Smooth muscle cell (in vitro differentiated cells): ENCODE data around the gene PON2. TPM values are rescaled to one million over a fixed set of nuclear protein-coding genes. Genes with fewer than 3 reads are reported as not detected.

Experiments used
- DNase-seq: peaks from one replicate; lab custom pipeline; 2025; ENCODE audit not compliant: unreplicated experiment; lab: John Stamatoyannopoulos, UW
- H2AFZ ChIP-seq: fragments of 200-600 bp; sonication (generic); 2 replicates; pipeline ENCODE4 v1.6.0; 2016; ENCODE audit warnings: antibody characterized with exemption, low read depth, mild to moderate bottlenecking
- H3F3A ChIP-seq: fragments of 200-600 bp; sonication (generic); 2 replicates; pipeline ENCODE4 v1.6.0; 2017; ENCODE audit warnings: antibody characterized with exemption, low read depth
- H3K27ac ChIP-seq: fragments of 200-600 bp; sonication (generic); 2 replicates; pipeline ENCODE4 v1.5.1; 2016; ENCODE audit warnings: low read depth, mild to moderate bottlenecking
- H3K27me3 ChIP-seq: fragments of 200-600 bp; sonication (generic); 2 replicates; pipeline ENCODE4 v1.6.1; 2016; ENCODE audit warnings: low read depth, mild to moderate bottlenecking
- H3K36me3 ChIP-seq: fragments of 200-600 bp; sonication (generic); 2 replicates; pipeline ENCODE4 v1.5.1; 2016; ENCODE audit warnings: low read depth
- H3K4me1 ChIP-seq: fragments of 200-600 bp; sonication (generic); 2 replicates; pipeline ENCODE4 v1.5.1; 2016; ENCODE audit warnings: low read depth
- H3K4me2 ChIP-seq: fragments of 200-600 bp; sonication (generic); 2 replicates; pipeline ENCODE4 v1.6.0; 2016; ENCODE audit warnings: mild to moderate bottlenecking
- H3K4me3 ChIP-seq: fragments of 200-600 bp; sonication (generic); 2 replicates; pipeline ENCODE4 v1.5.1; 2016; ENCODE audit warnings: mild to moderate bottlenecking
- H3K79me2 ChIP-seq: fragments of 200-600 bp; sonication (generic); 2 replicates; pipeline ENCODE4 v1.6.0; 2016; ENCODE audit warnings: low read depth, mild to moderate bottlenecking
- H3K9ac ChIP-seq: fragments of 200-600 bp; sonication (generic); 2 replicates; pipeline ENCODE4 v1.6.0; 2016; ENCODE audit warnings: low read depth
- H3K9me3 ChIP-seq: fragments of 200-600 bp; sonication (generic); replicated peaks from 2 replicates; pipeline ENCODE4 v1.5.1; 2016; ENCODE audit warnings: low read depth
- H4K20me1 ChIP-seq: fragments of 200-600 bp; sonication (generic); 2 replicates; pipeline ENCODE4 v1.6.0; 2016; ENCODE audit warnings: low read depth
- CTCF ChIP-seq: fragments of 200-600 bp; sonication (generic); IDR thresholded peaks from 2 replicates; pipeline ENCODE4 v1.5.1; 2017; ENCODE audit warnings: borderline replicate concordance, mild to moderate bottlenecking, antibody characterized with exemption; ENCODE audit not compliant: insufficient read depth, poor library complexity, severe bottlenecking
- WGBS: methylation state at CpG from one replicate; pipeline ENCODE4 v1.1.7; 2016; ENCODE audit warnings: low lambda C conversion rate; 5-methylcytosine and 5-hydroxymethylcytosine counted together
- polyA plus RNA-seq: library from polyadenylated mRNA; unstranded; fragments of >200 nt; fragmentation: Nextera tagmentation; extraction: Ambion mirVana; gene quantifications from 2 replicates; pipeline ENCODE4 v1.2.1, GENCODE V29; 2016
- total RNA-seq: library from RNA; depleted of rRNA; stranded (reverse); fragments of >200 nt; gene quantifications from 2 replicates; pipeline ENCODE4 v1.2.3, GENCODE V29; 2014

Gene PON2
- total and polyA plus RNA-seq, 2 experiments from 2014 or later = 74.7 to 116 TPM

GRCh38 chr7:95471071-95471470, 36.2 kb upstream of the PON2 start:
- H3K27me3 ChIP-seq = no peaks in the 10 kb centered on the region
- peaks cover 12% of the 10 kb centered on the region for H3F3A ChIP-seq
- 89% methylated on average over 3 of the region's 3 CpGs for WGBS
- H3K4me1 ChIP-seq = peaks cover 44% of the 10 kb centered on the region
- H3K79me2 ChIP-seq = no peaks in the 10 kb centered on the region
- H3K36me3 ChIP-seq = no peaks in the 10 kb centered on the region
- H4K20me1 ChIP-seq = no peaks in the 10 kb centered on the region
- H2AFZ ChIP-seq = peak overlapping the region; percentile 3
- no peak overlapping the region for H3K27ac ChIP-seq
- no peak for TF ChIP-seq CTCF
- no peak for DNase-seq
- no peak overlapping the region for H3K9ac ChIP-seq
- H3K4me2 ChIP-seq = no peak overlapping the region
- no peaks in the 10 kb centered on the region for H3K9me3 ChIP-seq
- H3K4me3 ChIP-seq = no peak overlapping the region

- Histone ChIP-seq H3K9ac (no peak overlapping the region), H3K79me2 (no peaks in the 10 kb centered on the region), H4K20me1 (no peaks in the 10 kb centered on the region), H3F3A (peaks cover 12% of the 10 kb centered on the region), H3K4me1 (peaks cover 44% of the 10 kb centered on the region), H3K27ac (peak overlapping the region; percentile 36), H3K27me3 (no peaks in the 10 kb centered on the region), H3K36me3 (no peaks in the 10 kb centered on the region), H3K4me2 (peak overlapping the region; percentile 58), H3K4me3 (no peak overlapping the region), H3K9me3 (no peaks in the 10 kb centered on the region), H2AFZ (peak overlapping the region; percentile 3)
- TF ChIP-seq CTCF = no peak
- DNase-seq = no peak
- WGBS = 25% methylated on average over 3 of the region's 3 CpGs
These were observed 35.6 kb upstream of the PON2 start for GRCh38 chr7:95470452-95470851.

- no peak for DNase-seq
These were observed 35.0 kb upstream of the PON2 start for GRCh38 chr7:95469848-95470247.

More at GRCh38 chr7:95469848-95470247, 35.0 kb upstream of the PON2 start:
- WGBS = 79% methylated on average over 4 of the region's 4 CpGs
- no peaks in the 10 kb centered on the region for H3K9me3 ChIP-seq
- H3K27me3 ChIP-seq = no peaks in the 10 kb centered on the region
- peak overlapping the region; percentile 3 for H2AFZ ChIP-seq
- no peak overlapping the region for H3K4me3 ChIP-seq
- H3F3A ChIP-seq = peaks cover 12% of the 10 kb centered on the region
- H3K36me3 ChIP-seq = no peaks in the 10 kb centered on the region
- TF ChIP-seq CTCF = no peak
- H3K27ac ChIP-seq = no peak overlapping the region
- no peaks in the 10 kb centered on the region for H4K20me1 ChIP-seq
- H3K4me1 ChIP-seq = peaks cover 44% of the 10 kb centered on the region
- no peaks in the 10 kb centered on the region for H3K79me2 ChIP-seq
- no peak overlapping the region for H3K9ac ChIP-seq
- peak overlapping the region; percentile 58 for H3K4me2 ChIP-seq
